Left kidney (tissue), 2 donors: ENCODE results near the gene CCDC142. TPM values are rescaled to one million over a fixed set of nuclear protein-coding genes. Genes with fewer than 3 reads are reported as not detected.
"Not testable (repeated sequence)": the region's sequence is repeated elsewhere in the genome, so short reads cannot be mapped to it uniquely, and the experiment has no call there.

Source experiments
- DNase-seq: peaks from one replicate; pipeline ENCODE4 v3.0.0-alpha.2; 2013
- polyA plus RNA-seq: library from polyadenylated mRNA; unstranded; fragments of 120-200 nt; gene quantifications from one replicate; pipeline ENCODE4 v1.2.1, GENCODE V29; 2013; ENCODE audit not compliant: insufficient read length

The CCDC142 gene
- polyA plus RNA-seq, 1 donor, result 15.8 TPM

DNA sequence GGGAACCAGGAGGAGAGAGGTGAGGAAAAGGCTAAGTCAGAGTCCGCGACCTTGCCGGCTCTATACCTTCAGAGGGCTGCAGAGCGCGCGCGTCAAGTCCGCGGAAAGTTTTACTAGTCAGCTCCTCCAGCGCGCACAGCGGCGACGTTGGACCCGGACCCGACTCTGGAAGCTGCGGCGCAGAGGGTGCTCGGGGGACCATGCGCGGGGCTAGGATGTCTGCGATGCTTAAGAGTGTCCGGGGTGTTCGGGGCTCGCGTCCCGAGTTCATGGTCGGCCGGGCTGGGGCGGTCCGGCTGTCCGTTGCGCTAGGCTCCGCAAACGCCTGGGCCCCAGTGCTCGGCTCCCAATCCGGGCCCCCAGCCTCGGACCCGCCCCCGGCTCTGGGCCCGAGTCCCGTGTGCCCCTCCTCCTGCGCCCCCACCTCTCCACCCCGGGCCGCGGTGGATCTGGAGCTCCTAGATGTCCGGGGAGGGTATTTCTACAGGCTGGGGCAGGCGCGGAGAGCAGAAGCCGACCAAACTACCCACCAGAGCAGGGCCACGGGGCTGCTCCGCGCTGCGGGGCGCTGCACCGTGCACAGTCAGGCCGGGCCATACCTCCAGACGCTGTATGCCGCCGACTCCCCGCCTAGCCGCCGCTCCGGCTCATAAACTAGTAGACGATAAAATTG, 16.6 kb upstream of the CCDC142 start, which contains the start of gene LBX2:
TSS of gene LBX2 (minus strand) at position 337 of the 673 bp plus-strand sequence. CDS start at position 271, 66 bp downstream.
- no peak for DNase-seq

DNA sequence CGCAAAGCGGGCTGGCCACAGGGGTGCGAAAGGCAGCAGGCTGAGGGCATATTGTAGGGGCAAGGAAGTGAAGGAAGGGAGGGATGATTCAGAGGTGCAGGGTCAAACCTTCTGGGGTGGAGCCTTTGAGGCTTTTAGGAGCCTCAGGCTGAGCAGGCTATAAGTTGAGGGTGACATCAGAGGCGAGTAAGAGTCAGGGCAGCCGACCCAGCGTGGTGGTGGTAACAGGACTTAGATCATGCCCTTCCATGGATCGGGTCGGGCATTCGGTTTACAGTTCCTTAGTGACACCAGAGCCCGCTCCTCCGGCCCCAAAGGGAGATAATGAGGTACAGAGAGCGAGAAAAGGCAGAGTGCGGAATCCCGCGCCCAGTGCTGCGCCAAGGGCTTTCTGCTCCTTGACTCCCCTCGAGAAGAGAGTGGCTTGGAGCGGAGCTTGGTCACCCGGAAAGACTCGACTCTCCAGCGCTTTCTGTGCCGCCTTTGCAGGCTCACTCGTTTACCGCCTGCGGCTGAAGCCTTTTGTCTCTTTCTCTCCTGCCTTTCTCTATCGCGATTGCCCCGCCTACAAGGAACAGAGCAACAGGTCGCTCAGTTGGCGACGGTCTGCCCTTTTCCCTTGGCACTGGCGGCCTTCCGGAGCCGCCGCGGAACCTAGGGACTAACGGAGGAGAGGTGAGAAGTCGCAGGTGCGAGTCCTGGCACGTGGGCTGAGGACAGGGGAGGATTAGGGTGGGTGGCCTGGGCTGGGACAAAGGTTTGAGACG, 15.9 kb upstream of the CCDC142 start:
- DNase-seq, result no peak

DNA sequence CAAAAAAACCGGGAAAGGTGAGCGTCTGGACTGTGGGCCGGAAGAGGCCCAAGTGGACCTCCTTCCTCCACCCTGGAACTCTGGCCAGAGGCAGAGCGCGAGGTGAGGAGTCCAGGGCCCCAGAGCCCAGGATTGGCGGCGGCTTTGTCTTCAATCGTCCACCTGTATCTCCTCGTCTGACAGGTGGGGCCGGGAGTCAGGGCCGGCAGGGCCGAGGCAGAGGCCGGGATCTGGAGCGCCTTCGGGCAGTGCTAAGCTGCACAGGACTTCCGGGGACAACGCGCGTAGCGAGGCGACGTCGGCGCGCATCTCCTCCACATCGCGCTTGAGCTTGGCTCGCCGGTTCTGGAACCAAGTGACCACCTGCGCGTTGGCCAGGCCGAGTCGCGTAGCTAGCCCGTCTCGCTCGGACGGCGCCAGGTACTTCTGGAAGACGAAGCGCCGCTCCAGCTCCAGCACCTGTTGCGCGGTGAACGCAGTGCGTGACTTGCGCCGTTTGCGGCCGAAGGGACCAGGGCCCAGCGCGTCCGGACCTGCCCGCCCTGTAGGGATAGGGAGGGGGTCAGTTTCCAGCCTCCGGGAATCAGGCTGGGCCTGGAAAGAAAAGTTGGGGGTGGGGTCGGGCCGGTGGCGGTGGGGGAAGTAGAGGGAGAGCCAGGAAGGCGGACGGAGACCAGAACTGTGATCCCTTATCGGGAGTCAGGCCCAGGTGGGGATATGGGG, 15.1 kb upstream of the CCDC142 start:
- DNase-seq, result no peak

DNA sequence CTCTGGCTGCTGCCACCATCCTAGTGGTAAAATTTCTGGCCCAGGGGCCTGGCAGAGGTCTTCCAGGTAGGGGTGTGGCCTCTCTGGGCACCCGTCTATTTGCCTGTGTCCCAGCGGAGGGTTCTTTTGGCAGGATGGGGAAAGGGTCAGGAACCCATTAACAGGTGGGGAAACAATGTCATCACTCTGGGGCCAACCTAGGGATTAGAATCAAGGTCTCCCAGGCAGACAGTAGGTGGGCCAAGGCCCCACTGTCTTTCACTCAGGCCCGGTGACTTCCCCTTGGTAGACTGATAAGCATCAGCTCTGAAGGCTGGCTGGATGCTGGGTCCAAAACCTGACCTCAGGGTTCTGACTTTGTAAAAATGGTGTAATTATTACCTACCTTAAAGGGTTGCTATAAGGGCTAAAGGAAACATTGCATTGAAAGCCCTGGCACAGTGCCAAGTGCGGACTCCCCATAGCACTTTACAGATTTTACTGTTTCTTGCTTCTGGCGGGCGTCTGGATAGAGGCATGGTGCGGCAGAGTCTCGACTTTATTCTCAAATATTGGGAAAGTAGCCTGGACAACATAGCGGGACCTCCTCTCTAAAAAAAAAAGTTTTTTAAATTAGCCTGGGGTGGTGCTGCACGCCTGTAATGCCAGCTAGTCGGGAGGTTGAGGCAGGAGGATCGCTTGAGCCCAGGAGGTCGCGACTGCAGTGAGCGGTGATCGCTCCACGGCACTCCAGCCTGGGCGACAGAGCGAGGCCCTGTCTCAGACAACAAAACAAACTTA, 14.4 kb upstream of the CCDC142 start:
- no peak for DNase-seq

DNA sequence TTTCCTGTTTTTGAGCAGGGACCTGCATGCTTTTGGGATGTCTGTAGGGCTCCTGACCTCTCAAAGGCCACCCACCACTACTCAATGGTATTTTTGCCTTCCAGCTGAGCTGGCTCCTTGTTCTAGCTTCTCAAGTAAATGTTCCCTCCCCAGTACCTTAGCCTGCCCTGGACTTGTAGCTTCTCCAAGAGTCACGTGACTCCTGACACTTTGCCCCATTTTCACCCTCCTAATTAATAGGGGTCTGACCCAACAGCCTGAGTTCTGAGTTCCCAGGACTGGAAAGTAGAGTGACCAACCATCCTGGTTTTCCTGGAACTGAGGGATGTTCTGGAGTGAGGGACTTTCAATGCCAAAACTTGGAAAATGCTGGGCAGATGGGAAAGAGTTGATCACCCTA, 12.6 kb upstream of the CCDC142 start:
- no peak for DNase-seq

DNA sequence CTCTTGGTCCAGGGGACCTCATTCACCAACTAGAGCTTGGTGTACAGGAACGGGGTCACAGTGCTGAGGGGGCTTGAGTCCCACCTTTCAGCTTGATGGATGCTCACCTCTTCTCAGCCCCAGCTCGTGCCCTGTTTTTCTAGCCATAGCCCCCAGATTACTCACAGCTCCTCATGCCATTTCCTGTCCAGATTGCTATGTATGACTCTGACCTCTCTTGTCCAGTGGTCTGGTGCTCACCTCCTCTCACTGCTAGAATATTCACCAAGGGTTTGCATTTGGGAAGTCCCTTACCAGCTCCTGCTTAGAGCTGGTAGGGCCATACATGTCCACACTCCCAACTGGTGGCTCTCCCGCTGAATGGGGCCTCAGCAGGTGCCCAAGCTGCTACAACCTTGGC, 10.7 kb upstream of the CCDC142 start:
- no peak for DNase-seq

DNA sequence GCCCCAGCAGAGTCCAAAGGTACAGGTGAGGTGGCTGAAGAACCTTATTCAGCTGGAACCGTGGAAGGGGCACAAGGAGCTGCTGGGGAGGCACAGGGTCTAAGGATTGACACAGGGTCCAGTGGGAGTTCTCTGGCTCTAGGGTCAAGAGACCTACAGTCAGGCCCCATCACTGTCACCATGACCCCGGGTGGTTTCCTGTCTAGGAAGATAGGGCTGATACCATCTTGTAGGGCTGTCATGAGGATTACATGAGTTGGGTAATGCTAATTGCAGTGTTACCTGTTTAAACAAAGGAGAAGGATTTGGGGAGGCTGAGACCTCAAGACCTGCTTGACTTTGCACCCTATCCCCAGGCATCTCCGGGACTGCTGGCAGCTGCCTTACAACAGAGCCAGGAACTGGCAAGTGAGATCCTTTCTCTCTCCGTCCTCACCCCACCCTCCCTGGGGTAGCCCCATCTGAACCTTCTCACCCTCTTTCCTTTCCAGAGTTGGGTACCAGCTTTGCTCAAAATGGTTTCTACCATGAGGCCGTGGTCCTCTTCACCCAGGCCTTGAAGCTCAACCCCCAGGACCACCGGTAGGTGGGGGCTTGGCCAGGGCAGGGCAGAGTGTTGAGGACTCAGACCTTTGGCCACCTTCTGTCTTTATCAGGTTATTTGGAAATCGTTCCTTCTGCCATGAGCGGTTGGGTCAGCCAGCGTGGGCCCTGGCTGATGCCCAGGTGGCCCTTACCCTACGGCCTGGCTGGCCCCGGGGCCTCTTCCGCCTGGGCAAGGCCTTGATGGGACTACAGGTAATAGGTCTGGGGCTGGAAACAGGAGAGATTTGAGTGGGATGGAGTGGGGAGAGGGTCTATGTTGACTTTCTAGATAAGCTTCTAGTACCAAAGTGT, 9.1 kb upstream of the CCDC142 start:
- DNase-seq, result no peak

DNA sequence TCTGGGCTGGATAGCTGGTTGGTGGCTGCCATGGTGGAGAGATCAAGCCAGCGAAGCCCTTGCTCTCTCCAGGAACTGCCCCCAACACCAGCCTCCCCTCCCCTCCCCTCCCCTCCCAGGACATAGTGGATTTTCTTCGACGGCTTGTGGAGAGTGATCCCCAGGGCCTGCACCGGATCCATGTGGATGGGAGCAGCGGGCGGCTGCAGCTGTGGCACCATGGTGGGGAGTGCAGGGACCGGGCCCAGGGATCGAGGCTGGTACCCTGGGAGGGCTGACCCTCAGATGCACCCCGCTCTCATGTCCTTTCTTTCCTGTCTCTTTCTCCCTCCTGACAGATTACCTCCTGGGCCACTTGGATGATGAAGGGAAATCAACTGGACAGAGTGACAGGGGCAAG, 7.1 kb upstream of the CCDC142 start:
- no peak for DNase-seq

DNA sequence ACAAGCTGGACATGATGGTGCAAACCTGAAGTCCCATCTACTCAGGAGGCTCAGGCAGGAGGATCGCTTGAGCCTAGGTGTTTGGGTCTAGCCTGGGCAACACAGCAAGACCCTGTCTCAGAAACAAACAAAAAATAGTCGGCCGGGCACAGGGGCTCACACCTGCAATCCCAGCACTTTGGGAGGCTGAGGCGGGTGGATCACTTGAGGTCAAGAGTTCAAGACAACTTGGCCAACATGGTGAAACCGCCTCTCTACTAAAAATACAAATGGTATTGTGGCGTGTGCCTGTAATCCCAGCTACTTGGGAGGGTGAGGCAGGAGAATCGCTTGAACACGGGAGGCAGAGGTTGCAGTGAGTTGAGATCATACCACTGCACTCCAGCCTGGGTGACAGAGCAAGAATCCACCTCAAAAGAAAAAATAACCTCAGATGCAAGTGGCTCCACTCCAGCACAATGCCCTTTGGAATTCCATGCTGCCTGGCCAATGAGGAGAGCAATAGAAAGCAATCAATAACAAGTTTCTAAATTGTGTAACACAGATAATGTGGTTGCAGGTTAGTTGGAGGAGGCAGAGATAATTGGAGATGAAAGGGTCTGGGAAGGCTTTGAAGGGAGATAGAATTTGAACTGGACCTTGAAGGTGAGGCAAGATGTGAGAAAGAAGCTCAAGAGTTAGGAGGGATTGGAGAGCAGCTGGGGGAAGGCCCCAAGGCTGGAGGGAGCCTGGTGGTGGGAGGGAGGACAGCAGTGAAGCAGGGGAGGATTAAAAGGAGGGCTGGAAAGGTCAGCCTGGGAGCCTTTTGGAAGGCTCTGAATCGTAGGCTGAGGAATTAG, 6.1 kb upstream of the CCDC142 start:
- no peak for DNase-seq

DNA sequence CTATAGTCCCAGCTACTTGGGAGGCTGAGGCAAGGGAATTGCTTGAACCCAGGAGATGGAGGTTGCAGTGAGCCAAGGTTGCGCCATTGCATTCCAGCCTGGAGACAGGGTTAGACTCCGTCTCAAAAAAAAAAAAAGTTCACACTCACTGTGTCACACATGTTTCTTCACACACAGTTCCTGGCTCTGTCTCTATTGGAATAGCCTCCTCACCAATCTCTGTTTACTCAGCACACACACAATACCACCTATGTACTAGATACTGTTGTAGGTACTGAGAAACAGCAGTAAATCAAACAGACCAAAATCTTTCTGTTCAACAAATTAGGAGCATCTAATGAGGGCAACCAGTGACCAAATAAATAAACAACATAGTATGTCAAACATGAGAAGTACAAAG, 3.3 kb upstream of the CCDC142 start:
- DNase-seq, result no peak

DNA sequence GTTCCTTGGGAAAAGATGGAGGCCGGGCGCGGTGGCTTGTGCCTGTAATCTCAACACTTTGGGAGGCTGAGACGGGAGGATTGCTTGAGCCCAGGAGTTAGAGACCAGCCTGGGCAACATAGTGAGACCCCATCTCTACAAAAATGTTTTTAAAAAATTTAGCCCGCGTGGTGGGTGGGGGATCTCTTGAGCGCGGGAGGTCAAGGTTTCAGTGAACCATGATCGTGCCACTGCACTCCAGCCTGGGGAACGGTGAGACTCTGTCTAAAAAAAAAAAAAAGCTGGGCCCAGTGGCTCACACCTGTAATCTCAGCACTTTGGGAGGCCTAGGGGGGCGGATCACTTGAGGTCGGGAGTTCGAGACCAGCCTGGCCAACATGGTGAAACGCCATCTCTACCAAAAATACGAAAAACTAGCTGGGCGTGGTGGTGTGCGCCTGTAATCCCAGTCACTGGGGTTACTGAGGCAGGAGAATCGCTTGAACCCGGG, 922 bp upstream of the CCDC142 start:
- DNase-seq, result not testable (repeated sequence)

DNA sequence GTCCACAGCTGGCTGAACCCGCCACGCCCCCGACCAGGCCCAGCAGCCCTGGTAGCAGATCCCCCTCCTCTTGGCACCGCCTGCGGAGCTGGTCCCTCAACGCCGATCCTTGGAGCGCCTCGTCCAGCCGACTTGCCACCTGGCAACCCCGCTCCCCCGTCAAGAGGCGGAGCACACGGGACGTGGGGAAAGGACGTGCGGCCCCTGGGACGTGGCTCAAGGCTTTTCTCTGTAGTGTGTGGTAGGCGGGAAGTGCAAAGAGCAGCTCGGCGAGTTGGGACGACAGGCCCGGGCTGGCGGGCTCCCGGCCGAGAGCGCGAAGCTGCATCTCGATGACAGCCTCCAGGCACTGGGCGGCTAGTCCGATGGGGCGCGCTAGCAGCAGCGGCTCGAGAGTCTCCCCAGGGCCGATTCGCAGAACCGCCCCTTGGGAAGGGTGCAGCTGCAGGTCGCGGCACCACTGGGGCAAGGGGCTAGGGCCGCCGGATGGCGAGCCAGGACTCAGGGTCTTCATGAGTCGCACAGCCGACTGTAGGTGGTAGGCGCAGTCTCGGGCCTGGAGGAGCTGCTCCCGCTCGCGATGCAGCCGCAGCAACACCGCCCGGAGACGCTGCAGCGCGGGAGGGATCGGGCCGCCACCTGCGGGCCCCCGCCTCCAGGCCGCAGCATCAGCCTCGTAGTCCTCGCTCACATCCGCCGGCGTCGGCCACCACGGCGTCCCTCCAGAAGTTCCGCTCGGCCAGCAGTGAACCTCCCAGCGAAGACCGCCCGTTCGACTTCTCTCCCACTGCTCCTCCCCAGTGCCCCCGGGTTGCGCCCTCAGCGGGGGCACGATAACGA, 617 bp downstream of the CCDC142 start:
- DNase-seq, result no peak

DNA sequence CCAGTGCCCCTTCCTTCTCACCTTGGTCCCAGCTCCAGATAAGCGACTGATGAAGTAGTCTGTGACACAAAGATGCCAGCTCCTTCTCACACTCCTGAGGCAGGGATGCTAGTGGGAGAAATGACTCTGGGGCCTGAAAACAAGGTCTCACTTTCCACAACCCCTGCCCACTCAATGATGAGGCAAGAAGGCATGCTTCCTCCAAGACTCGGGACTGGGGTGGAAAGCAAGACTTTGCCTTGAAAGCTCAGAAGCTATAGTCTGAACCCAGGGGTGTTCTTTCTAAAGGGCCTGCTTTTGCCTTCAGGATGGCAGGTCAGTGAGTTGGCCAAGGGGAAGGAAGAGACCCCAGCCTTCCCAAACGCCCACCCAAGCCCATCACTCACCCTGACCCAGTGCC, 1.4 kb downstream of the CCDC142 start:
- no peak for DNase-seq

DNA sequence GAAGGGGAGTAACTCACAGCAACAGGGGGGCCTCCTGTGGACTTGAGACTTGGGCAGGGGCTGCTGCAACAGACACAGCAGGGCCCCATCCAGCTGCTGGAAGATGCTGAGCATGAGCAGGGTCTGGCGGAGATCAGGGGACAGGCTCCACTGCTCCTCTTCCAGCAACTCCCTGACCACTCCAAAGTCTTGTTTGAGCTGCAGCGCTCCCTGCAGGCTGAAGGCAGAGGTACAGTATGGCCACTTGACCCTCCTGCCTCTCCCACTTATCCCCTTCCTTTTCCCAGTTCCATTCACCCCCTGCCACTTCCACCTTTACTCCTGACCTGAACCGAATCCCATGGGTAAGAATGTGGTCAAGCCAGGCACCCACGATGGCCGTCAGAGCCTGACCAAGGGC, 7.9 kb downstream of the CCDC142 start:
- DNase-seq, result no peak

DNA sequence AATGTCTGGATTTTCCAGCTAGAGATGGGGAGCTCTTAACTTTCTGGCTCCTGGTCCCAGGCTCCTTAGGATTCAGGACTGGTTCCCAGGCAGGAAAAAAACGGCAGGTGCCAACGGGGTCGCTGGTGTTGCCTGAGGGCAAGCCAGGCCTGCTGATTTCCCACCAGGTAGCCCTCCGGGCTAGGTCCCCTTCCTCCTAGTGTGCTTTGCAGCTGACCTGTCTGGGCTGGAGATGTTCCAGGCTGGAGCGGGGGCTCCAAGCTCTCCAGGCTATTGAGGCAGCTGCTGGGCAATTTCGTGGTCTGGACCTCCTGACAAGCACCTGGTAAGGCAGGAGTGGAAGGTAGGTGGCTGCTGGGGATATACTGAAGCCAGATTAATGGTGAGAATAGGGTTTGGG, 8.3 kb downstream of the CCDC142 start:
- no peak for DNase-seq

DNA sequence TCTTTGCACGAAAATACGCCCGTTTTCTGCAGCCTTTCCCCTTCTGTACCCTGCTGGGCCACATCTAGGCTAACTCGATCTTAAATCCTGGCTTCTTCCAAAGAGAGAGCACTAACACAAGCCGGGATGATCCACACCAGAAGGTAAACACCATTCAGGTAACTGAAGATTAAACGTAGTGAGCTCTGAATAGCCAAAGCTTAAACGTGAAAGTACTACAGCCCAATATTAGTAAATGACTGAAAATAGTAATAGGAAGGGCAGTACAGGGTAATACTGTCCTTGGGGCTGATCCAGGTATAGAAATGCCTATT, 9.9 kb downstream of the CCDC142 start:
- DNase-seq, result no peak

DNA sequence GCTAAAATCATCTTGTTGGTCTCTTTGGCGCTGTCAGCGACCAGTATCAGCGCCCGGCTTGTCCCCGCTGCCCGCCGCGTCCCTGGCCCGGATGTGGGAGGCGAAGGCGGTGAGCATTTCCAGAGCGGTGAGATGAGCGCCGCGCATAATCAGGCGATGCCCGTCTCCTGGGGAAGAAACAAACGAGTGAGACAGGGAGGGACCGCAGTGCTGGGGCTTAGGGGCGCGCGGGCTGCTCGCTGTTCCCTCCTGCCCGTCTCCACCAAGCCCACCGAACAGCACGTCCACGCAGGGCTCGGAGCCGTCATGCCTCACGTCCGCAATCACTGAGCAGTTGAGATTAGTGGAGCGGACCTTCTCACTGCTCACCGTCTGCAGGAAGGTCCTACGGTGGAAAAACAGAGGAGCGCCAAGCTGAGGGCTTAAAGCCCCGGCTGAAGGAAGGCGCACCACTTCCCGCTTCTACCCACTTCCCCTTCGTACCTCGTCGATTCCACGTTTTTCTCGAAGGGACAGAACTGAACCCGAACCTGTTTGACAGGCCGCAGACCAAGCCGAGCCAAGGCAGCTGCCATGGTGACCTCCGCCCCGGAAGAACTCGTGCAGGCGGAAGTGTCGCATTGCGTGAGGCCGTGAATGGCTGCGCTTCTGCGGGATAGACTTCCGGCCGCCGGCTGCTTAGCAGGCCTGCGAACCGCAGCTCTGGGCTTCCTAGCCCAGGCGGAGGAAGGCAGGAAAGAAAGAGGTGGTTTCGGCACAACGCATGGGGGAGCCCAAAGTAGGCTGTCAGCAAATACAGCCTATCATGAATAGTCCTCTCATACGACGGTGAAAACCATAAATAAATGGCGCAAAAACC, 10.5 kb downstream of the CCDC142 start, which contains the start of gene MRPL53:
TSS of gene MRPL53 (minus strand) at position 595 of the 859 bp plus-strand sequence. CDS start at position 575, 20 bp downstream.
- DNase-seq, result peak; percentile 96
